Testis (tissue), 2 donors: ENCODE measurements around the gene SLAMF8.

Experiments used
- CTCF ChIP-seq, 3 experiments: fragments of 450-650 bp in 2 of 3; fragments of 200-600 bp in 1 of 3; sonication (generic) in 1 of 3; IDR thresholded peaks; one replicate each; pipeline ENCODE4 v1.5.1; 2016 to 2019; ENCODE audit warnings: antibody characterized with exemption in 3 of 3, mild to moderate bottlenecking in 2 of 3, moderate library complexity in 1 of 3
- POLR2A ChIP-seq: fragments of 450-650 bp; IDR thresholded peaks from one replicate; pipeline ENCODE4 v1.6.1; 2017; ENCODE audit warnings: antibody characterized with exemption, mild to moderate bottlenecking, moderate library complexity

- TF ChIP-seq CTCF (IDR thresholded peaks at IDR 0.05), result no peak
- TF ChIP-seq POLR2A, result no peak
Measured at GRCh38 chr1:159830722-159831121, 4.0 kb downstream of the SLAMF8 start.
